ENCODE data around the gene BTRC.

BTRC gene

DNA sequence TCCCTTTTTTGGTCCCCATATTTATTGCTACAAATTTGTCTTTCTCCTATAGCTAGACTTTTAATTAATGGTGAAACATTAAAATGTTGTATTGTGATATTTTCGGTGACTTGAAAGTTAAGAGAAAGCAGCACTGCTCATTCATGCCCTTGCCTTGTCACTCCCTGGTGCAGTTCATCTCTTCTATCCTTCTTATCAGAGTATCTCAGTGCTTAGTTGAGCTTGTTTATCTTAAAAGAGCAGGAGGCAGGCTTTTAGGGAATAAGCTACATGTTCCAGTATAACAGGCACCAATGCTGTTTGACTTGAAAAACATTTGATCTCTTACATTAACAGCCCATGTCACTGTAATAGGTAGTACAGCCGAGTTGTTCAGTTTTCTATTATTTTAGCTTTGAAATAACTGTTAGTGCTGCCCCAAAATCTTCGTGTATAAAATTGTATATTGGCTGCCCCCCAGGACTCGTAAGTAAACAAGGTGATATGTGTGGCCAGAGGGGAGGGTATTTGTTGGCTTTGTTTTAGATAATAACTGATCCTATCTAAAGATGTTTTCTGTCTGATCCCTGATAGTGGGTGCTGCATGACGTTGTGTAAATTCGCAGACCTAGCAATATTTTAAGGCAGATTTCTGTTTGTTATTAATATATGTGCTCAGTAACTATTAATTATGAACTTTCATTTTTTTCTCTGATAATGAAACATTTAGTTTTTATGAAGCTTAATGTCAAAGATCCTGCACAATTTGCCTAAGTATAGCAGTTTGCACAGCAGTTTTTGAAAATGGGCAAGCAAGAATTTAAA, 96.5 kb downstream of the BTRC start:
- no peak overlapping the region for H3K4me3 ChIP-seq (ENCODE audit: low read depth, low read length)
- no peak for DNase-seq (ENCODE audit: low read depth)
- TF ChIP-seq CTCF (IDR thresholded peaks at IDR 0.05; ENCODE audit: low read depth, low read length) = no peak
- TF ChIP-seq, protein P1, sequence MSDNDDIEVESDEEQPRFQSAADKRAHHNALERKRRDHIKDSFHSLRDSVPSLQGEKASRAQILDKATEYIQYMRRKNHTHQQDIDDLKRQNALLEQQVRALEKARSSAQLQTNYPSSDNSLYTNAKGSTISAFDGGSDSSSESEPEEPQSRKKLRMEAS (IDR thresholded peaks at IDR 0.05; ENCODE audit: low read depth, low read length) = no peak

- TF ChIP-seq CTCF (IDR thresholded peaks at IDR 0.05; ENCODE audit: low read depth, low read length) = no peak
- TF ChIP-seq, protein P1 (IDR thresholded peaks at IDR 0.05; ENCODE audit: low read depth, low read length) = no peak
- no peak for TF ChIP-seq MYC (IDR thresholded peaks at IDR 0.05; ENCODE audit: low read depth, low read length)
- TF ChIP-seq POLR2A (IDR thresholded peaks at IDR 0.05; ENCODE audit: extremely low read depth, insufficient read length) = no peak
- DNase-seq (ENCODE audit: low read depth) = no peak
- H3K4me3 ChIP-seq (ENCODE audit: low read depth, low read length) = no peak overlapping the region
Measured at GRCh38 chr10:101451261-101451660, 97.3 kb downstream of the BTRC start.

DNA sequence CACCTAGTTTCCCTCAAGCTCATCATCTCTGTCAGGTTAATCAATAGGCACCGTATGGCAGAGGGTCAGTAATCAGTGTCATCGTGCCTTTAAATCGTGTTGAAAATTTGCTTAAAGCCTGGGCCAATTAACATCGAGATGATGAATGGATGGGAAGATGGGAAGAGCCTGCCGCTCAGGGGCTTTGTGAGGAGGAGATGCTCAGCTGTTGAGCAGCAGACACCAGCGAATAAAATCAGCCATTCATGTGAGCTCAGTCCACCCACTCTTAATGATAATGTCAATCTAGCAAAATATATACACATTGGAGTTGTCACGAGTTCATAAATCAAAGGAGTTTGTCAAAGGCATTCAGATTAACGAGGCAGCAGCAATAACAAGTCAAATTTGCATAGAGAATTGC, 97.7 kb downstream of the BTRC start:
- H3K4me3 ChIP-seq (ENCODE audit: low read depth, low read length) = no peak overlapping the region
- no peak for TF ChIP-seq POLR2A (IDR thresholded peaks at IDR 0.05; ENCODE audit: extremely low read depth, insufficient read length)
- TF ChIP-seq MYC (IDR thresholded peaks at IDR 0.05; ENCODE audit: low read depth, low read length) = no peak
- TF ChIP-seq CTCF (IDR thresholded peaks at IDR 0.05; ENCODE audit: low read depth, low read length) = no peak
- TF ChIP-seq, protein P1 (IDR thresholded peaks at IDR 0.05; ENCODE audit: low read depth, low read length) = no peak
- no peak for DNase-seq (ENCODE audit: low read depth)

GRCh38 chr10:101452176-101452575, 98.2 kb downstream of the BTRC start:
- TF ChIP-seq, protein P1 (IDR thresholded peaks at IDR 0.05; ENCODE audit: low read depth, low read length) = no peak
- TF ChIP-seq MYC (IDR thresholded peaks at IDR 0.05; ENCODE audit: low read depth, low read length) (no peak), CTCF (IDR thresholded peaks at IDR 0.05; ENCODE audit: low read depth, low read length) (no peak)
- H3K4me3 ChIP-seq (ENCODE audit: low read depth, low read length) = no peak overlapping the region
- DNase-seq (ENCODE audit: low read depth) = no peak

GRCh38 chr10:101452593-101452992, 98.6 kb downstream of the BTRC start:
- no peak for DNase-seq (ENCODE audit: low read depth)
- TF ChIP-seq MYC (IDR thresholded peaks at IDR 0.05; ENCODE audit: low read depth, low read length) (no peak), CTCF (IDR thresholded peaks at IDR 0.05; ENCODE audit: low read depth, low read length) (no peak), POLR2A (IDR thresholded peaks at IDR 0.05; ENCODE audit: extremely low read depth, insufficient read length) (no peak)
- TF ChIP-seq, protein P1 (IDR thresholded peaks at IDR 0.05; ENCODE audit: low read depth, low read length) = no peak

More at GRCh38 chr10:101452593-101452992, 98.6 kb downstream of the BTRC start:
- no peak overlapping the region for H3K4me3 ChIP-seq (ENCODE audit: low read depth, low read length)

Measured in NB4 (cell line).